HCT116 (cell line): Measurements from ENCODE around the gene PRPF40B. TPM values are rescaled to one million over a fixed set of nuclear protein-coding genes. Genes with fewer than 3 reads are reported as not detected.

Experiments
- ATAC-seq: fragments of 200-7000 bp; cut with Tn5 transposase; 2 replicates; pipeline ENCODE4 v1.9.1; 2020; ENCODE audit warnings: mild to moderate bottlenecking, moderate library complexity
- BruUV-seq: library from RNA; stranded (reverse); fragments of 400-500 nt; replicated peaks from 2 replicates; lab custom pipeline; 2021; lab: Mats Ljungman, UMichigan
- CTCF ChIA-PET: fragments of 300-600 bp; sonication (Branson Sonifier 250); formaldehyde crosslinking; loops from one replicate; lab custom pipeline; 2021; ENCODE audit warnings: antibody characterized with exemption; lab: Charles Lee
- POLR2A ChIA-PET: fragments of 300-600, 350-600 bp; sonication (Branson Sonifier 250); formaldehyde crosslinking; loops from one replicate; lab custom pipeline; 2021; ENCODE audit warnings: antibody characterized with exemption; lab: Charles Lee
- RAD21 ChIA-PET, 2 experiments: fragments of 300-600 bp; sonication (Branson Sonifier 250); formaldehyde crosslinking; loops; one replicate each; lab custom pipeline; 2023; ENCODE audit warnings: low total read pairs in 2 of 2; ENCODE audit not compliant: uncharacterized antibody in 2 of 2, unreplicated experiment in 2 of 2, low non-redundant PET in 1 of 2; lab: Charles Lee
- DNase-seq: peaks from one replicate; pipeline ENCODE4 v3.0.0-alpha.2; 2010; ENCODE audit warnings: low read depth, low spot score
- H2AFZ ChIP-seq: fragments of 200-600 bp; shearing (Covaris generic), sonication (generic); 2 replicates; pipeline ENCODE4 v1.6.1; 2017; ENCODE audit warnings: low read depth, mixed run types, mixed read lengths, antibody characterized with exemption, low read length; ENCODE audit not compliant: poor library complexity, severe bottlenecking
- H3K27ac ChIP-seq: 2 replicates; pipeline ENCODE4 v1.5.1; 2012; ENCODE audit warnings: low read depth, low read length
- H3K27me3 ChIP-seq: fragments of 200-600 bp; sonication (generic); 2 replicates; pipeline ENCODE4 v1.6.1; 2016; ENCODE audit warnings: mixed run types, low read length, mixed read lengths; ENCODE audit not compliant: insufficient read depth
- H3K36me3 ChIP-seq, 2 experiments: fragments of 200-500 bp in 1 of 2; fragments of 200-600 bp in 1 of 2; sonication (Bioruptor generic) in 1 of 2; sonication (generic) in 1 of 2; 2 replicates each; pipeline versions ENCODE4 v1.5.1 to v1.6.1; 2014 to 2016; ENCODE audit warnings: low read length in 2 of 2, inconsistent platforms in 1 of 2, mixed read lengths in 1 of 2, mixed run types in 1 of 2; ENCODE audit not compliant: insufficient read depth in 2 of 2, control insufficient read depth in 1 of 2
- H3K4me1 ChIP-seq, 2 experiments: fragments of 200-600 bp in 1 of 2; sonication (generic) in 1 of 2; 2 replicates each; pipeline versions ENCODE4 v1.5.1 to v1.6.1; 2012 to 2017; ENCODE audit warnings: low read length in 2 of 2, inconsistent platforms in 1 of 2, mild to moderate bottlenecking in 1 of 2, mixed read lengths in 1 of 2, mixed run types in 1 of 2, moderate library complexity in 1 of 2; ENCODE audit not compliant: insufficient read depth in 2 of 2, control insufficient read depth in 1 of 2
- H3K4me2 ChIP-seq: fragments of 200-600 bp; sonication (generic); 2 replicates; pipeline ENCODE4 v1.6.1; 2017; ENCODE audit warnings: mixed run types, low read length, mixed read lengths
- H3K4me3 ChIP-seq, 2 experiments: fragments of 200-600 bp in 1 of 2; sonication (generic) in 1 of 2; replicated peaks in 1 of 2; 2 replicates each; pipeline ENCODE4 v1.5.1; 2011 to 2016; ENCODE audit warnings: low read length in 2 of 2, control low read depth in 1 of 2, low read depth in 1 of 2, mild to moderate bottlenecking in 1 of 2, mixed read lengths in 1 of 2, mixed run types in 1 of 2
- H3K79me2 ChIP-seq: fragments of 200-600 bp; sonication (generic); 2 replicates; pipeline ENCODE4 v1.6.1; 2017; ENCODE audit warnings: mild to moderate bottlenecking, mixed run types, low read length, moderate library complexity, mixed read lengths; ENCODE audit not compliant: insufficient read depth
- H3K9ac ChIP-seq: fragments of 200-600 bp; sonication (generic); 2 replicates; pipeline ENCODE4 v1.6.1; 2016; ENCODE audit warnings: low read length, mixed read lengths
- H3K9me2 ChIP-seq: fragments of 200-600 bp; sonication (generic), shearing (Covaris generic); 2 replicates; pipeline ENCODE4 v1.6.1; 2017; ENCODE audit warnings: mixed run types, mild to moderate bottlenecking, moderate library complexity; ENCODE audit not compliant: insufficient read depth
- H3K9me3 ChIP-seq, 2 experiments: fragments of 200-500 bp in 1 of 2; fragments of 200-600 bp in 1 of 2; sonication (Bioruptor generic) in 1 of 2; sonication (generic) in 1 of 2; 2 replicates each; pipeline ENCODE4 v1.6.1; 2014 to 2017; ENCODE audit warnings: low read length in 2 of 2, mixed read lengths in 2 of 2, inconsistent platforms in 1 of 2, low read depth in 1 of 2, mild to moderate bottlenecking in 1 of 2, mixed run types in 1 of 2, moderate library complexity in 1 of 2; ENCODE audit not compliant: control insufficient read depth in 1 of 2, insufficient read depth in 1 of 2
- H4K20me1 ChIP-seq: fragments of 200-600 bp; sonication (generic), shearing (Covaris generic); 2 replicates; pipeline ENCODE4 v1.6.1; 2017; ENCODE audit warnings: mixed run types, mild to moderate bottlenecking, moderate library complexity; ENCODE audit not compliant: insufficient read depth
- CEBPB ChIP-seq: IDR thresholded peaks from 2 replicates; pipeline ENCODE4 v1.6.1; 2012; ENCODE audit warnings: low read depth
- CTCF ChIP-seq, 3 experiments: fragments of 200-600 bp in 1 of 3; sonication (generic) in 1 of 3; IDR thresholded peaks in 2 of 3; conservative IDR thresholded peaks in 1 of 3; 2 replicates each; pipeline ENCODE4 v1.5.1; 2012 to 2017; ENCODE audit warnings: low read depth in 2 of 3, low read length in 2 of 3, antibody characterized with exemption in 1 of 3, borderline replicate concordance in 1 of 3, control low read depth in 1 of 3, mild to moderate bottlenecking in 1 of 3, mixed read lengths in 1 of 3, mixed run types in 1 of 3, moderate library complexity in 1 of 3; ENCODE audit not compliant: insufficient read depth in 1 of 3
- EGR1 ChIP-seq: IDR thresholded peaks from 2 replicates; pipeline ENCODE4 v1.6.1; 2012; ENCODE audit warnings: low read depth
- ELF1 ChIP-seq: IDR thresholded peaks from 2 replicates; pipeline ENCODE4 v1.6.1; 2012; ENCODE audit warnings: low read depth, borderline replicate concordance
- EZH2phosphoT487 ChIP-seq: fragments of 200-600 bp; IDR thresholded peaks from 2 replicates; pipeline ENCODE4 v1.6.1; 2018; ENCODE audit warnings: antibody characterized with exemption, borderline replicate concordance
- FOSL1 ChIP-seq: IDR thresholded peaks from 2 replicates; pipeline ENCODE4 v1.6.1; 2012; ENCODE audit warnings: low read depth
- POLR2A ChIP-seq: IDR thresholded peaks from 2 replicates; pipeline ENCODE4 v1.7.0; 2011; ENCODE audit warnings: borderline replicate concordance; ENCODE audit not compliant: insufficient read depth, insufficient read length; ENCODE audit errors: extremely low read depth
- POLR2AphosphoS5 ChIP-seq: IDR thresholded peaks from 2 replicates; pipeline ENCODE4 v1.6.1; 2011; ENCODE audit warnings: mild to moderate bottlenecking, low read depth, low read length, moderate library complexity
- RAD21 ChIP-seq: IDR thresholded peaks from 2 replicates; pipeline ENCODE4 v1.6.1; 2012; ENCODE audit warnings: low read depth, mild to moderate bottlenecking
- SIN3A ChIP-seq: IDR thresholded peaks from 2 replicates; pipeline ENCODE4 v1.6.1; 2012; ENCODE audit warnings: low read depth
- SP1 ChIP-seq: IDR thresholded peaks from 2 replicates; pipeline ENCODE4 v1.6.1; 2012; ENCODE audit warnings: low read depth
- YY1 ChIP-seq: IDR thresholded peaks from 2 replicates; pipeline ENCODE4 v1.6.1; 2011; ENCODE audit warnings: low read length, low read depth, moderate library complexity, mild to moderate bottlenecking; ENCODE audit not compliant: insufficient replicate concordance; ENCODE audit errors: extremely low read depth
- ZFX ChIP-seq: fragments of 450-650 bp; IDR thresholded peaks from 2 replicates; pipeline ENCODE4 v1.6.1; 2017
- ZNF274 ChIP-seq: fragments of 200-500 bp; sonication (Bioruptor generic); IDR thresholded peaks from 2 replicates; pipeline ENCODE4 v1.6.1; 2014; ENCODE audit warnings: mild to moderate bottlenecking, low read depth, low read length, inconsistent platforms
- intact Hi-C: fragments of 100-400 bp; cut with micrococcal nuclease; formaldehyde crosslinking; loops from 2 replicates; pipeline ENCODE4 v1.10.0; 2022
- total RNA-seq: library from RNA; stranded (reverse); gene quantifications from one replicate; pipeline ENCODE4 v1.2.1, GENCODE V29; 2021; ENCODE audit not compliant: unreplicated experiment

Gene PRPF40B
- total RNA-seq, 1 experiment from 2014 or later, result 29.0 TPM

GRCh38 chr12:49645146-49646039 is 22.0 kb downstream of the PRPF40B start:
- Histone ChIP-seq H3K4me2 (no peak overlapping the region), H2AFZ (no peak overlapping the region), H3K9ac (no peak overlapping the region), H3K79me2 (no peaks in the 10 kb centered on the region), H3K9me3 (no peaks in the 10 kb centered on the region), H3K27me3 (no peaks in the 10 kb centered on the region), H3K27ac (no peak overlapping the region), H3K4me1 (peaks cover 0 to 4% of the 10 kb centered on the region in 2 experiments; a peak in 2 of 4 replicates), H4K20me1 (no peaks in the 10 kb centered on the region), H3K4me3 (no peak overlapping the region), H3K9me2 (no peaks in the 10 kb centered on the region), H3K36me3 (no peaks in the 10 kb centered on the region)
- RAD21 ChIA-PET, result interaction anchor here in 1 of 2 experiments (0.6 kb wide), 1 partner anchor 126 kb away, joined by 3 read pairs; no protein-coding TSS in a partner anchor
- POLR2A ChIA-PET, result interaction anchor here (0.5 to 1.6 kb wide), 3 partner anchors 96 to 518 kb away, joined by 3 to 5 read pairs (median 3); partner anchors contain the start of gene TMBIM6
- DNase-seq (no peak), ATAC-seq (no peak)
- CTCF ChIA-PET, result interaction anchor here (0.6 to 2.5 kb wide), 5 partner anchors 21 to 196 kb away, joined by 3 to 9 read pairs (median 3); partner anchors contain the start of gene TMBIM6
- BruUV-seq, result no TSS peak
- intact Hi-C loops, result loop anchor here (10.0 kb wide), 1 partner anchor 189 kb away; no protein-coding TSS in a partner anchor
- no peak for TF ChIP-seq YY1
- no peak for TF ChIP-seq FOSL1

- ChIA-PET POLR2A (interaction anchor here (1.6 to 2.5 kb wide), 2 partner anchors 95 kb away, joined by 5 to 14 read pairs; partner anchors contain the start of gene TMBIM6), CTCF (no interaction called here), RAD21 (no interaction called here)
- H2AFZ ChIP-seq, result no peak overlapping the region
- H4K20me1 ChIP-seq, result no peaks in the 10 kb centered on the region
- H3K9ac ChIP-seq, result no peak overlapping the region
- H3K4me2 ChIP-seq, result no peak overlapping the region
- no peaks in the 10 kb centered on the region for H3K36me3 ChIP-seq
- no peaks in the 10 kb centered on the region for H3K27me3 ChIP-seq
- intact Hi-C loops, result loop anchor here (10.0 kb wide), 1 partner anchor 188 kb away; no protein-coding TSS in a partner anchor
- H3K4me1 ChIP-seq, result peaks cover 0 to 4% of the 10 kb centered on the region in 2 experiments; a peak in 2 of 4 replicates
- no peak for DNase-seq
- no peaks in the 10 kb centered on the region for H3K79me2 ChIP-seq
- no peak for ATAC-seq
- BruUV-seq, result no TSS peak
- no peaks in the 10 kb centered on the region for H3K9me2 ChIP-seq
- no peak overlapping the region for H3K27ac ChIP-seq
- H3K9me3 ChIP-seq, result no peaks in the 10 kb centered on the region
- H3K4me3 ChIP-seq, result no peak overlapping the region
- TF ChIP-seq FOSL1 (no peak), POLR2AphosphoS5 (no peak), YY1 (no peak), SP1 (no peak), ELF1 (no peak), ZNF274 (no peak), SIN3A (no peak), EGR1 (no peak), CEBPB (no peak), EZH2phosphoT487 (no peak), POLR2A (no peak), RAD21 (no peak), ZFX (no peak), CTCF (IDR thresholded peaks at IDR 0.05 in 2 of 3, conservative IDR thresholded peaks at IDR 0.05 in 1 of 3; ENCODE audit: borderline replicate concordance in 1 of 3, insufficient read depth in 1 of 3, low read depth in 2 of 3, low read length in 2 of 3) (no peak)
Observed at GRCh38 chr12:49646331-49646830, 23.0 kb downstream of the PRPF40B start.
